ENCODE results near the gene PARP3.

DNA sequence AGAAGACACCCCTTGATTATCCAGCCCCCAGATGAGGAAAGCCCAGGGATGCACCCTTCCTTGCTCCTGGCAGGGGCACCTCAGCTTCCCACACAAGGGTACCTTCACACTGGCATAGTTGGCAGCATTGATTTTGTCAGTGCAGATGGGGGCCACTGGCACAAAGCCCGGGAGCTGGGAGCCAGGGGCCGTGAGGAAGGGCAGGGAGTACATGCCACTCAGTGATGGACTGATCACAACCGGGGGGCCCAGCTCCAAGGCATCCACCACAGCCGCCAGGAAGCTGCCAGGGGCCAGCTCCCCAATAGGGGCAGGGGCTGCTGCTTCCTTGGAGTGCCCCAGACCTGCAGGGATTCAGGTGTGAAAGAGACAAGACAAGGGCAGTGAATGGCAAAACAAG, 27.7 kb downstream of the PARP3 start:
- TF ChIP-seq, protein P1, sequence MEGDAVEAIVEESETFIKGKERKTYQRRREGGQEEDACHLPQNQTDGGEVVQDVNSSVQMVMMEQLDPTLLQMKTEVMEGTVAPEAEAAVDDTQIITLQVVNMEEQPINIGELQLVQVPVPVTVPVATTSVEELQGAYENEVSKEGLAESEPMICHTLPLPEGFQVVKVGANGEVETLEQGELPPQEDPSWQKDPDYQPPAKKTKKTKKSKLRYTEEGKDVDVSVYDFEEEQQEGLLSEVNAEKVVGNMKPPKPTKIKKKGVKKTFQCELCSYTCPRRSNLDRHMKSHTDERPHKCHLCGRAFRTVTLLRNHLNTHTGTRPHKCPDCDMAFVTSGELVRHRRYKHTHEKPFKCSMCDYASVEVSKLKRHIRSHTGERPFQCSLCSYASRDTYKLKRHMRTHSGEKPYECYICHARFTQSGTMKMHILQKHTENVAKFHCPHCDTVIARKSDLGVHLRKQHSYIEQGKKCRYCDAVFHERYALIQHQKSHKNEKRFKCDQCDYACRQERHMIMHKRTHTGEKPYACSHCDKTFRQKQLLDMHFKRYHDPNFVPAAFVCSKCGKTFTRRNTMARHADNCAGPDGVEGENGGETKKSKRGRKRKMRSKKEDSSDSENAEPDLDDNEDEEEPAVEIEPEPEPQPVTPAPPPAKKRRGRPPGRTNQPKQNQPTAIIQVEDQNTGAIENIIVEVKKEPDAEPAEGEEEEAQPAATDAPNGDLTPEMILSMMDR (IDR thresholded peaks at IDR 0.05), result no peak
- TF ChIP-seq POLR2AphosphoS5 (IDR thresholded peaks at IDR 0.05), result no peak

All from suprapubic skin (tissue), 3 donors.